Activated T-cell treated with anti-CD3 and anti-CD28 coated beads, Interleukin-2, amount 50 U/mL, for 72 hours (primary cell): ENCODE data around the gene C1S. TPM values are rescaled to one million over a fixed set of nuclear protein-coding genes. Genes with fewer than 3 reads are reported as not detected.

Experiments used
- ATAC-seq, 2 donors: fragments of 150-1000 bp; cut with Tn5 transposase; replicated peaks in 1 of 2; 2 replicates each; pipeline ENCODE4 v1.10.0; 2021; ENCODE audit warnings: moderate library complexity in 2 of 2, mild to moderate bottlenecking in 1 of 2
- DNase-seq, 2 donors: peaks; one replicate each; pipeline ENCODE4 v3.0.0; 2021 to 2022; ENCODE audit warnings: mixed read lengths in 1 of 2
- H3K27ac Mint-ChIP-seq: one replicate; pipeline ENCODE4 v1.8.0; 2022; ENCODE audit warnings: mild to moderate bottlenecking, moderate library complexity, mixed read lengths
- H3K27me3 Mint-ChIP-seq: one replicate; pipeline ENCODE4 v1.8.0; 2022; ENCODE audit warnings: low read depth, mixed read lengths
- H3K36me3 Mint-ChIP-seq, 2 donors: one replicate each; pipeline ENCODE4 v1.8.0; 2022; ENCODE audit warnings: mixed read lengths in 2 of 2, mild to moderate bottlenecking in 1 of 2; ENCODE audit not compliant: insufficient read depth in 2 of 2
- H3K4me1 Mint-ChIP-seq: one replicate; pipeline ENCODE4 v1.8.0; 2022; ENCODE audit warnings: low read depth, mixed read lengths
- H3K4me3 Mint-ChIP-seq, 2 donors: one replicate each; pipeline ENCODE4 v1.8.0; 2022; ENCODE audit warnings: mild to moderate bottlenecking in 2 of 2, mixed read lengths in 2 of 2, moderate library complexity in 2 of 2
- H3K9me3 Mint-ChIP-seq, 2 donors: one replicate each; pipeline ENCODE4 v1.8.0; 2022; ENCODE audit warnings: mixed read lengths in 2 of 2
- total RNA-seq, 2 donors: library from RNA; stranded (reverse); gene quantifications; one replicate each; pipeline ENCODE4 v1.2.3, GENCODE V29; 2022

The C1S gene
- total RNA-seq, 2 donors from 2014 or later, result 4.0 to 6.6 TPM

DNA sequence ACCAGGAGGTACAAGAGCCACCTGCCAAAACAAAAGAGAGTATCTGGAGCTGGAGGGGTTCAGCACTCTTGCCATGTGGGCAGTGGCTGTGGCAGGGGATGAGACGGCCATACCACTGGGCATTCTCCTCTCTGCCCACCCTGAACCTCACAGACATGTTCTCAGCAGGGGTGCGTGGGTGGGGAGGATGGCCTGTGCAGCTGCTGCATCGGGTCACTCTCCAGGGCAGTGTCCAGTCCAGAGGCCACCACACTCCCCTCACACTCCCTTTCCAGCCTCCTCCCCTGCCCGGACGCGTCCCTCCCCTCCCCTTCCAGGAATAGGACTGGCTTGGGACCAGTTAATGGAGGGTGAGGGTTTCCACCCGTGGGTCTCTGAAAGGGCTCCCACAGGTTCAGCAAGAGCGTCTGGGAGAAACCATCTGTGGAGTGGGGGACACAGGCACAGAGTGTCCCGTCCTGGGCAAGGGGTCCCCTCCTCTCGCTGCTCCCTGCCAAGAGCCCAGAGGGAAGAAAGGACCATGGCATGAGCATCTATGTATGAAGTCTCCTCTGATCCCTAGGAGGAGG lies 31.2 kb downstream of the C1S start:
- Mint-ChIP-seq H3K27me3 (no peaks in the 10 kb centered on the region), H3K9me3 (no peaks in the 10 kb centered on the region), H3K4me3 (peak overlapping the region; percentile 79 to 84), H3K36me3 (no peaks in the 10 kb centered on the region), H3K4me1 (peaks cover 7% of the 10 kb centered on the region), H3K27ac (no peak overlapping the region)
- ATAC-seq (peak in 1 of 2 donors; percentile 6), DNase-seq (no peak)

- H3K36me3 Mint-ChIP-seq, result no peaks in the 10 kb centered on the region
- peaks cover 7% of the 10 kb centered on the region for H3K4me1 Mint-ChIP-seq
Measured at GRCh38 chr12:7092229-7092985, 31.9 kb downstream of the C1S start, which contains the start of gene C1R. Gene C1R (minus strand): TSS chr12:7092445. CDS start chr12:7092388, 57 bp downstream.

DNA sequence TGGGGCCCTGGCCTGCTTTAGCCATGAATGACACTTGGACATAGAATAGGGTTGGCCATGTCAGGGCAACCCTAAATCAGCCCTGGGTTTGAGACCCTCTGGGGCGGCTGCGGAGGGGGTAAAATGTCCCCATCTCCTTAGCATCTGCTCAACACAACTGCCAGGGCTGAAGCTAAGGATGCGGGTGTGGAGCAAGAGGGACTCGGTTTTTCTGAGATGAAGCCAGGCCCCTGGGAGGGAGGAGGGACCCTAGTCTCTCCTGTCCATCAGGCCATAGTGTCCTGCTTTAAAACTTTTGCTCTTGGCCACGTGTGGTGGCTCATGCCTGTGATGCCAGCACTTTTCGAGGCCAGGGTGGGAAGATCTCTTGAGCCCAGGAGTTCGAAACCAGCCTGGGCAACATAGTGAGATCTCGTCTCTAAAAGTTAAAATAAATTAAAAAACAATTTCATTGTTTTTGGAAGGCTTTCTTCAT lies 32.5 kb downstream of the C1S start:
- Mint-ChIP-seq H3K27ac (no peak overlapping the region), H3K36me3 (no peaks in the 10 kb centered on the region), H3K4me3 (no peak overlapping the region), H3K4me1 (peaks cover 7% of the 10 kb centered on the region), H3K9me3 (no peaks in the 10 kb centered on the region), H3K27me3 (no peaks in the 10 kb centered on the region)
- ATAC-seq (peak in 1 of 2 donors; percentile 16), DNase-seq (no peak)

More at GRCh38 chr12:7092229-7092985, 31.9 kb downstream of the C1S start, which contains the start of gene C1R:
- no peaks in the 10 kb centered on the region for H3K27me3 Mint-ChIP-seq
- peak; percentile 71 to 76 for ATAC-seq
- H3K4me3 Mint-ChIP-seq, result peak within 1 kb of the TSS; percentile 79 to 84
- peak; percentile 67 to 73 for DNase-seq
- H3K27ac Mint-ChIP-seq, result no peak within 1 kb of the TSS
- no peaks in the 10 kb centered on the region for H3K9me3 Mint-ChIP-seq

- Mint-ChIP-seq H3K4me1 (peaks cover 7% of the 10 kb centered on the region), H3K9me3 (no peaks in the 10 kb centered on the region), H3K36me3 (no peaks in the 10 kb centered on the region), H3K4me3 (no peak overlapping the region), H3K27ac (no peak overlapping the region), H3K27me3 (no peaks in the 10 kb centered on the region)
- DNase-seq (no peak), ATAC-seq (no peak)
Measured at GRCh38 chr12:7093486-7093885, 33.0 kb downstream of the C1S start.

- Mint-ChIP-seq H3K9me3 (no peaks in the 10 kb centered on the region), H3K36me3 (no peaks in the 10 kb centered on the region), H3K27ac (no peak overlapping the region), H3K4me3 (no peak overlapping the region), H3K4me1 (peaks cover 7% of the 10 kb centered on the region), H3K27me3 (no peaks in the 10 kb centered on the region)
- DNase-seq, result no peak
- ATAC-seq, result no peak
Measured at GRCh38 chr12:7093892-7094291, 33.4 kb downstream of the C1S start.

DNA sequence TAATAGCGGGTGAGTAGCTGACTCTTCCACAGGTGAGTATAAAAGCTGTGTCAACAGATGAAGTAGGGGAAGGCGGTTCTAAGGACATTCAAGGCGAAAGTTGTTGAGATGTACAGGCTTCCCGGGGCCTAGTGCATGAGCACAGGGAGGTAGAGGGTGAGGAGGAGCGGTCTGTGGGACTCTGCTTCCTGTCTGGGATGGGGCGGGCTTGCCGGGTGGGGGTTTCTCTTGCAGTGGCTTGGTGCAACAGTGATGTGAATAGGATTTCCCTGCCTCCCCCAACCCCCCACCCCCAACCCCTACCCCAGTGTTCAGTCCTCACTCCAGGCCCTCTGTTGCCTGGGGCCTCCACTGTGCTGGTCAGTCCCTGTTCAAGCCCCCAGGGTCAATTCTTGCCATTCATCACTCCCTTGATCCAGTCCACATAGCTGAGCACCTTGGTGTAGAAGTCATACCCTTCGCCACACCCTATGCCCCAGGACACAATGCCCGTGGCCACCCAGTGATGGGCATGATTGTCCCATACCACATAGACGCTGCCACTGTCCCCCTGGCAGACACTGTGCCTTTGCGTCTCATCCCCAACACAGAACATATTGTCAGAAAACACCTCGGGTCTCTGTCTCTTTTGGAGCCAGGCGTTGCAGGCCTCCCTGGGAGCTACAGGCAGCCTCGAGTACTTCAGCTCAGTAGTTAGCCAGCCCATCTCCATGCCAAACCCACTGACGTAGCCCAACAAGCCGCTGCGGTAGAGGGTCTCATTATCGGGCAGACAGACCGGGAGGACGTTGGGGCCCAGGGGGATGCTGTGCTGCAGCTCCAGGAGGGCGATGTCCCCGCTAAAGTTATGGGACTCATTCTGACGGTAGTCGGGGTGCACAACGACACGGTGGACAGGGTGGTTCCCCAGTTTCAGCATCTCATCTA lies 35.8 kb downstream of the C1S start:
- Mint-ChIP-seq H3K27me3 (no peaks in the 10 kb centered on the region), H3K4me3 (no peak overlapping the region), H3K4me1 (peaks cover 7% of the 10 kb centered on the region), H3K9me3 (no peaks in the 10 kb centered on the region), H3K36me3 (peaks cover 0 to 2% of the 10 kb centered on the region in 2 donors), H3K27ac (no peak overlapping the region)
- ATAC-seq, result no peak
- DNase-seq, result no peak

DNA sequence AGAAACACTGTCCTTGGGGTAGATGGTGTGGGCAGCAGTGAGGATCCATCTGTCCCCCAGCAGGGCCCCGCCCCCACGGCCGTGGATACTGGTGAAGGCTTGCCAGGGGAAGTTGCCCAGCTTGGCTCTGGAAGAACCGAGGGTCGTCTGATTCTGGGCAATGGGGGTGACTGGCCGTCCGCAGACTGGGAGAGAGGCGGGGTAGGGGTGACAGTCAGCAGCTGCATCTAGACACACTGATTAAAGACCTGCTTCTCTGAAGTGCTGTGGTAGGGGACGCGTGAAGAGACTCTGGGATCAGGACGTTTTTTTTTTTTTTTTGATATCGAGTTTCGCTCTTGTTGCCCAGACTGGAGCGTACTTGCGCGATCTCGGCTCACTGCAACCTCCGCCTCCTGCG lies 36.5 kb downstream of the C1S start:
- H3K4me1 Mint-ChIP-seq, result peaks cover 4% of the 10 kb centered on the region
- no peak overlapping the region for H3K4me3 Mint-ChIP-seq
- no peaks in the 10 kb centered on the region for H3K9me3 Mint-ChIP-seq
- DNase-seq (no peak), ATAC-seq (no peak)
- peaks cover 0 to 2% of the 10 kb centered on the region in 2 donors for H3K36me3 Mint-ChIP-seq
- H3K27me3 Mint-ChIP-seq, result no peaks in the 10 kb centered on the region
- no peak overlapping the region for H3K27ac Mint-ChIP-seq

DNA sequence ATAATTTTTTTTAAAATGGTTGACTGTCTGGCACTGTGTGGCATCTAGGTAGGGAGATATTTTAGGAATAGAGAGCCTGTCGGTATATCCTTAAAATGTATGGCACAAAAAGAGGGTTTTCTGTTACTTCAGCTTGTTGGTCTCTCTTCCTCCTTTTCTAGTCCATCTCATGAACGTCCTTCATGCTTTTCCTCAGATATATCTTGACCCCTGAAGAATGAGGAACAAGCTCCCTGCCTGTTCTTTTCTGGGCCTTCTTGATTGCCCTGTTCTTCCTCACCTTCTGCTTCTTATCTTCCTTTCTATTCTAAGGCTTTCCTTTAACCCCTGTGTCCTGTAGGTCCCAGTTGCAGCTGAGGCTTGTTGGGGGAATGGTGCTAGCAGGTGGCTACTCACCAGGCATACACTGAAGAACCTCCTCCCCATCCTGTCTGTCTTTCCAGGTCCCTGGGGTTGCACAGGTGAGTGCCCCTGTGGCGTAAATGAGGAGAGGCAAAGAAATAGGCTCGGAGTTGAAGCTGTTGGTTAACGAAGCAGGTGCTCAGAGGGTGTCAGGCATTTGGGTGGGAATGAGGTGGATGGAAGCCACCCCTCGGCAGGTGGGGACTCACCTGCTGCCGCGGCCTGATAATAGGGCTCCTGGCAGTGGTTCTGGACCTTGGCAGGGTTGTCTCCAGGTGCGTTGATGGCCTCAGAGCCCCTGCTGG lies 38.9 kb downstream of the C1S start:
- DNase-seq, result no peak
- H3K9me3 Mint-ChIP-seq, result no peaks in the 10 kb centered on the region
- ATAC-seq, result no peak
- peaks cover 3 to 4% of the 10 kb centered on the region in 2 donors for H3K36me3 Mint-ChIP-seq
- H3K4me3 Mint-ChIP-seq, result no peak overlapping the region
- H3K27ac Mint-ChIP-seq, result no peak overlapping the region
- no peaks in the 10 kb centered on the region for H3K27me3 Mint-ChIP-seq
- H3K4me1 Mint-ChIP-seq, result peaks cover 7% of the 10 kb centered on the region

GRCh38 chr12:7100239-7100638 lies 39.7 kb downstream of the C1S start:
- ATAC-seq, result no peak
- Mint-ChIP-seq H3K4me1 (peaks cover 9% of the 10 kb centered on the region), H3K9me3 (no peaks in the 10 kb centered on the region), H3K36me3 (peaks cover 3 to 5% of the 10 kb centered on the region in 2 donors), H3K27me3 (no peaks in the 10 kb centered on the region), H3K27ac (no peak overlapping the region), H3K4me3 (no peak overlapping the region)
- DNase-seq, result no peak

- H3K9me3 Mint-ChIP-seq, result peaks cover 0 to 5% of the 10 kb centered on the region in 2 donors
- no peak overlapping the region for H3K4me3 Mint-ChIP-seq
- ATAC-seq (no peak), DNase-seq (no peak)
- H3K36me3 Mint-ChIP-seq, result peaks cover 7 to 15% of the 10 kb centered on the region in 2 donors
- H3K4me1 Mint-ChIP-seq, result peaks cover 14% of the 10 kb centered on the region
- no peak overlapping the region for H3K27ac Mint-ChIP-seq
- no peaks in the 10 kb centered on the region for H3K27me3 Mint-ChIP-seq
Measured at GRCh38 chr12:7101047-7101693, 40.7 kb downstream of the C1S start.

DNA sequence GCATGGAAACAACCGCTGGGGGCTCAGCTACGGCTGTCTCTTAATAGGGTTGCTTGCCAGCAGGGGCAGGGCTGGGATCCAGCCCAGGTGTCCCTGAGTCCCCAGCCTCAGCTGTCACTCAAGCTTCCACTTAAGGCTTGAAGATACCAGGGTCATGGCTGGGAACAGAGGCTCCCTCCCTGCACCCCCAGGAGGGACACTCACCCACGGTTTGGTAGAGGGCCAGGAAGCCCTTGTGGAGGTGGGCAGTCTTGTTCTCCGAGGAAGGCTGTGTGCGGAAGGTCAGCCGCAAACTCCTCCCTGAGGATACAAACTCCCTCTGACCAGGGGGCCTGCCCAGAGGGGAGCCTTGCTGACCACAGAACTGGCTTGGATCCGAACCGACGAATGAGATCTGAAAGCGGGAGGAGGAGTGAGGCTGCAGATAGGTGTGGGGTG lies 41.2 kb downstream of the C1S start:
- H3K27ac Mint-ChIP-seq, result no peak overlapping the region
- ATAC-seq (no peak), DNase-seq (no peak)
- no peak overlapping the region for H3K4me3 Mint-ChIP-seq
- peaks cover 14% of the 10 kb centered on the region for H3K4me1 Mint-ChIP-seq
- peaks cover 0 to 5% of the 10 kb centered on the region in 2 donors for H3K9me3 Mint-ChIP-seq
- H3K27me3 Mint-ChIP-seq, result no peaks in the 10 kb centered on the region
- H3K36me3 Mint-ChIP-seq, result peaks cover 11 to 19% of the 10 kb centered on the region in 2 donors

DNA sequence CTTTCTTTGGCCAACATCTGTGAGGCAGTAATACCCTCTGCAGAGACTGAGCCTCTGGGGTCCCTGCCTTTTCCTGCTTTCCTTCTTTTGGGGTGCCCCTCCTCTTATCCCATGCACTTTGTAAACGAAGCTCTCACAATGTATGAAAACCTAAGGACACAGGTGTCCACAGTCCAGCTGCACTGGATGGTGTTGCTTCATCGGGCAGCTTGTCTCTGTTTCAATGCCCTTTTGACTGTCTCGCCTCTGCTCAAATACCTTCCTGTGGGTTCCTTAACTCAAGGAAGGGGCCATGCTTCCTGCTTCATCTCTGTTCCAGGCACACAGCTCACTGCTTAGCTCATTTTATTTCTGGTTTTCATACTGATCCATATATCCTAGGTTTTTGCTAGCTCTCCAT lies 42.1 kb downstream of the C1S start:
- Mint-ChIP-seq H3K4me3 (no peak overlapping the region), H3K36me3 (peaks cover 11 to 19% of the 10 kb centered on the region in 2 donors), H3K4me1 (peaks cover 16% of the 10 kb centered on the region), H3K27ac (no peak overlapping the region), H3K27me3 (no peaks in the 10 kb centered on the region), H3K9me3 (peaks cover 0 to 5% of the 10 kb centered on the region in 2 donors)
- ATAC-seq (no peak), DNase-seq (no peak)
